HG03139 (cell line): ENCODE measurements around the gene ISL2.
A peak's percentile ranks its signal among the peaks of the same experiment; 100 is the strongest.
"Not testable (repeated sequence)": the region's sequence is repeated elsewhere in the genome, so short reads cannot be mapped to it uniquely, and the experiment has no call there.

Experiments used
- ATAC-seq: cut with Tn5 transposase; IDR thresholded peaks from one replicate; pipeline ENCODE4 v1.9.1; 2021; ENCODE audit not compliant: unreplicated experiment

ISL2 gene

GRCh38 chr15:76336254-76337058, at the start of gene ISL2:
ISL2 (plus strand) TSS chr15:76336773; CDS start chr15:76336884, 111 bp downstream.
- peak; percentile 41 for ATAC-seq

DNA sequence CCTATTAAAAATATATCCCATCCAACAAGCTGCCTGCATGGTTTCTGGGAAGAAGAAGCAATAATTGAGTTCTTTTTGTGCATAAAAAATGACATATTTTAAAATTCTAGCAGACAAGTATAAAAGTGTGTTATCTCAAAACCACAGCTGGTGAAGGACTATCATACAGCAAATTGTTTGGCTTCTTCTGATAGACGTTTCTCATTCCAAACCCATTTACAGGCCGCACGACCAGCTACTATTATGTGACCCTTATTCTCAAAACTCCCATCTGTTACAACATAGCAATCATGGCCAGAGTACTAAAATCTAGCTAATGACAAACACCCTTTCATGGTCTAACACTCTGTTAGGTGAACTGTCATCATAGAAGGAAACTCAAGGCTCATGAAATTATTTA, 47.0 kb upstream of the ISL2 start:
- ATAC-seq, result no peak

DNA sequence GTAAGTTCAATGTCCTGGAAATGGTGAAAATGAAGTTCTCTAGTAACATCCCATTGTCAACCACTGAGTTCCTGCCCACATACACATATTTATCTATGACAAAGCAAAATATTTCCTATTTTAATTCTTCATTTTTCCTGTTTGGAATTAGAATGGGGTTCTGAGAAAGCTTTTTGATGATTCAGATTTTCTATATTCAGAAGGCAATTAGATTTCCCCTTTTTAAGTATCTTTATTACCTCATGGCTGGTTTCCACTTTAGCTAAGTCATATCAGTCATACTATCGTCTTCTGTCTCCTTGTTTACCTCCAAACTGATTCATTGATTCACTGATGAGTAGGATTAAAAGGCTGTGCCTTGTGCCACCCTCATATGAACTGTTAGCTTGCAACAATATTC, 43.2 kb upstream of the ISL2 start:
- ATAC-seq, result no peak

DNA sequence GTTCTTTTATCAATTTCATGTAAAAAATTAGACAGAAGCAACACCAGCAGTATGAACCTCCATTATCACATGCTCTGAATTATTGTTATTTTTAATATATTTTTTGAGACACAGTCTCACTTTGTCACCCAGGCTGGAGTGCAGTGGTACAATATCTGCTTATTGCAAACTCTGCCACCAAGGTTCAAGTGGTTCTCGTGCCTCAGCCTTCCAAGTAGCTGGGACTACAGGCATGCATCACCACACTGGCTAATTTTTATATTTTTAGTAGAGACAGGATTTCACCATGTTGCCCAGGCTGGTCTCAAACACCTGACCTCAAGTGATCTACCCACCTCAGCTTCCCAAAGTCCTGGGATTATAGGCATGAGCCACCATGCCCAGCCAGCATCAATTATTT, 42.1 kb upstream of the ISL2 start:
- not testable (repeated sequence) for ATAC-seq

GRCh38 chr15:76296849-76297248, 39.7 kb upstream of the ISL2 start:
- no peak for ATAC-seq

- not testable (repeated sequence) for ATAC-seq
These were observed 38.6 kb upstream of the ISL2 start for GRCh38 chr15:76297951-76298350.

DNA sequence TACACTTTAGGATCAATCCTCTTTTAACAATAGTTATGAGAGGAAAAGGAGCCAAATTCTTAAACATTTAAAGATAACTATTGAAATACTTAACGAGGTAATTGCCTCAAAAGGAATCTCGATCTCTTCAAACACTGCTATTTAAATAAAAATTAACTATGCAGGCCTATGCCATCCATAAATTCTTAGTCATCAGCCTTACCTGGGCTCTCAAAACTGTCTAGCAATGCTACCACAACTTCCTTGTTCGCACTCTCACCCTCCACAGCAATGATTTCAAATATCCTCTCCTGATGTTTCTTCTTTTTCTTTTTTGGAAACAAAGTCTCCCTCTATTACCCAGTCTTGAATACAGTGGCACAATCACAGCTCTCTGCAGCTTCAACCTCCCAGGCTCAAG, 37.6 kb upstream of the ISL2 start:
- ATAC-seq, result no peak

GRCh38 chr15:76299786-76300185, 36.8 kb upstream of the ISL2 start:
- ATAC-seq, result no peak

- no peak for ATAC-seq
These were observed 32.7 kb upstream of the ISL2 start for GRCh38 chr15:76303909-76304308.

DNA sequence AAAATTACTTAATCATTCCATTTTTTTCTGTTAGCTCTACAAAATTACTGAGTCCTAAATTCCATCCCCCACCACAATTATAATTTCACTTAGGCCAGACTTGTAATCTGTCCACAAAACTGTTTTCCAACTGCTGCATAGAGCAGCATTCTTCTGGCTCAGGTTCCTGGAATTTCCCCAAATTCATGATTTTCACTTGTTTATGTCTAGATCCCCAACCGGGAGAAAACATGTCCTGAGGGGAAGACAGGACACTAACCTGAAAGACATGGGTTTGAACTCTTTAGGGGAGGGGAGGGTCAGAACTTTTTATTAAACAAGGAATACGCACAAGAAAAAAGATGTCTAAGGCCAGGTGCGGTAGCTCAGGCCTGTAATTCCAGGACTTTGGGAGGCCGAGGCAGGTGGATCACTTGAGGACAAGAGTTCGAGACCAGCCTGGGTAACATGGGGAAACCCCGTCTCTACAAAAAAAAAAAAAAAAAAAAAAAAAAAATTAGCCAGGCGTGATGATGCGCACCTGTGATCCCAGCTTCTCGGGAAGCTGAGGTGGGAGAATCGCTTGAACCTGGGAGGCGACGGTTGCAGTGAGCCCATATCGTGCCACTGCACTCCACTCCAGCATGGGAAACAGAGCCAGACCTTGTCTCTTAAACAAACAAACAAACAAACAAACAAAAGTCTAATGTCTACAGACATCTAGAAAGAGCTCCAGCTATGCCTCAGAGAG, 26.8 kb upstream of the ISL2 start:
- ATAC-seq, result no peak

DNA sequence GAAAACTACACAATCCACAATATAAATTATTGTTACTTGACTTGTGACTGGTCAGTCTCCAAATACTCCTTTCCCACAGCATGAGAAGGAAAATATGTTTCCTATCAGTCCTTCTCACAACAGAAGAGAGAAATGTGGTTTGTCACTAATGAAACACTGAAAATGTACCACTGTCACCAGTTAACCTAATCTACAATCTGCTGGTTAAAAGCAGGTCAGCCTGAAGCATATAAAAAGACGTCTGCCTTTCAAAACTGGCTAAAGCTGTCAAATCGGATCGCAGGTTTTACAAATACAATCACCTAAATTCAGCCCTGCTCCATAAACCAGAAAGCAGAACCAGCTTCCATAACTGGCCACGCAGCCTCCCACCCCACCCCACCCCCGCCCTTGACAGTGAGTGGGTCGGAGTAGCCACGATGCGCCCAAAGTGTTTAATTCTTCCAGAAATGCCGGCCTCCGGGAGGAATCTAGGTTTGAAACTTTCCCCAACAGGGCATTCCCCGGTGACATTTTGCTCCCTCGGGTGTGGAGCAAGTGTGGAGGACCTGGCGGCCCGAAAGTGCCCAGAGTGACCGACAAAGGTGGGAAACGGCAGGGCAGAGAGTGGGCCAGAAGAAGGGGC, 26.0 kb upstream of the ISL2 start:
- ATAC-seq, result no peak

GRCh38 chr15:76311100-76311953, 25.2 kb upstream of the ISL2 start, which contains the start of gene ETFA:
ETFA (minus strand) TSS chr15:76311469; CDS start chr15:76311388, 81 bp downstream.
- peak; percentile 98 for ATAC-seq

GRCh38 chr15:76312540-76313174, 23.9 kb upstream of the ISL2 start:
- no peak for ATAC-seq

DNA sequence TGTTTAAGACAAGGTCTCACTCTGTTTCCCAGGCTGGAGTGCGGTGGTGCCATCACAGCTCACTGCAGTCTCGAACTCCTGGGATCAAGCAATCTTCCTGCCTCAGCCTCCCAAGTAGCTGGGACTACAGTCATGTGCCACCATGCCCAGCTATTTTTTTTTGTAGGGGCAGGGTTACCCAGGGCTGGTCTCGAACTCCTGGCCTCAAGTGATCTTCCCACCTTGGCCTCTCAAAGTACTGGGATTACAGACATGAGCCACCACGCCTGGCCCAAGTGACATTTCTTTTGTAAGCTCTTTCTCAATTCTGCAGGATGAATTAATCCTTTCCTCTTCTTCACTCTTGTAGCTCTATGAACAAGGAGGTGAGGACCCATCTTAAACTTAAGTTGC, 23.4 kb upstream of the ISL2 start:
- ATAC-seq, result not testable (repeated sequence)

- no peak for ATAC-seq
These were observed 22.8 kb upstream of the ISL2 start for GRCh38 chr15:76313731-76314130.

DNA sequence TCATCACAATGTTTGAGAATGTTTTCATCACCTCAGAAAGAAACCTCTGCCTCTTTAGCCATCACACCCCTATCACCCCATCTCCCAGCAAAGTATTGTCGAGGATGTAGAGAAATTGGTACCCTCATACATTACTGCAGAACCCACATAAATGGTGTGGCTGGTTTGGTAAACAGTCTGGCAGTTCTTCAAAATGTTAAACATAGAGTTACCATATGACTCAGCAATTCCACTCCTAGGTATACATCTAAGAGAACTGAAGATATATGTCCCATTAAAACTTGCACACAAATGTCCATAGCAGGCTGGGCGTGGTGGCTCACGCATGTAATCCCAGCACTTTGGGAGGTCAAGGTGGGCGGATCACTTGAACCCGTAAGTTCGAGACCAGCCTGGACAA, 16.6 kb upstream of the ISL2 start:
- no peak for ATAC-seq

GRCh38 chr15:76321171-76321570, 15.4 kb upstream of the ISL2 start:
- no peak for ATAC-seq

DNA sequence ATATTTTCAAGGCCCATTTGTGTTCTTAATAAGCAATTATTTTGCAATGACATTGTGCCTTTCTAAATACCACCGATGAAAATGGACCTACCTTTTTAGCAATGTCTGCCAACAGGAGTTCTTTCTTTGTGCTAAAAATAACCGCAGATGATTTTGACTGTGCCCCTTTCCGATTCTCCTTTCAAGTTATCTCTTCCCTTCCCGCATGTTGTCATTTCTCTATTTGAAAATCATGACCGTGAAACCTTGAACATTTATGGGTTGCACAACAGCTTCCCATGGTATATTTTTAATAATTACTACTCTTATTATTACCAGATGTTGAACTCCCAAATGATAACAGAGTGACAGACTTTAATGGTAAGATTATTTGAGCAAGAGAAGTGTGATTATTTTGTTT, 15.0 kb upstream of the ISL2 start:
- ATAC-seq, result no peak

GRCh38 chr15:76324066-76324465, 12.5 kb upstream of the ISL2 start:
- no peak for ATAC-seq

DNA sequence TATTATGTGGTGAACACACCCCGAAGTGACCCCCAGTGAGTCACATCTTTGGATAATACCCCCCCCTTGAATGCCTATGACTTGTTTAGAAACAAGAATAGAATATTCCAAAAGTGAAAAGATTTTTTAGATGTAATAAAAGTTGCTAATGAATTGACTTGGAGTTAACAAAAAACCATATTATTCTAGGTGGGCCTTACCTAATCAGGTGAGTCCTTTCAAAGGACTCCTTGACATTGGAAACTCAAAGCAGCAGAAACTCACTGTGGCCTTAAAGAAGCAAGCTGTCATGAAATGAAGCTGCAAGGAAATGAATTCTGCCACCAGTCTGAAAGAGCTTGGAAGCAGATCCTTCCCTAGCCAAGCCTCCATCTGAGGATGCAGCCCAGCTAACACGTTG, 10.9 kb upstream of the ISL2 start:
- ATAC-seq, result no peak
